Spleen (tissue), 7 donors: ENCODE results near the gene JADE2.

Experiments
- CTCF ChIP-seq, 11 experiments: fragments of 200-600 bp in 7 of 11; fragments of 450-650 bp in 4 of 11; sonication (generic) in 4 of 11; IDR thresholded peaks in 8 of 11; conservative IDR thresholded peaks in 3 of 11; 1 replicate in 7 of 11; 2 replicates in 4 of 11; pipeline versions ENCODE4 v1.4.0 to v1.8.0; 2016 to 2021; ENCODE audit warnings: antibody characterized with exemption in 11 of 11, inconsistent platforms in 4 of 11, mild to moderate bottlenecking in 1 of 11
- POLR2A ChIP-seq, 3 donors: fragments of 450-650 bp; IDR thresholded peaks; one replicate each; pipeline ENCODE4 v1.5.1; 2017; ENCODE audit warnings: antibody characterized with exemption in 3 of 3, mild to moderate bottlenecking in 1 of 3
- donor health status: DM: no; HTN: no; CAD: no; lungs with moderate emphysema.
- donor health status: DM: no; HTN: no; CAD: no.
- donor health status: DM: no; HTN: no; CAD: no.

- no peak for TF ChIP-seq POLR2A (IDR thresholded peaks at IDR 0.05)
- no peak for TF ChIP-seq CTCF (IDR thresholded peaks at IDR 0.05 in 8 of 11, conservative IDR thresholded peaks at IDR 0.05 in 3 of 11)
These were observed 2.5 kb downstream of the JADE2 start for GRCh38 chr5:134527961-134528424.
